ENCODE results near the gene TEKT3. TPM values are rescaled to one million over a fixed set of nuclear protein-coding genes. Genes with fewer than 3 reads are reported as not detected.

The TEKT3 gene
- total and polyA plus RNA-seq, 4 donors, result 1.9 to 3.0 (median 2.5) TPM; not detected in 1

DNA sequence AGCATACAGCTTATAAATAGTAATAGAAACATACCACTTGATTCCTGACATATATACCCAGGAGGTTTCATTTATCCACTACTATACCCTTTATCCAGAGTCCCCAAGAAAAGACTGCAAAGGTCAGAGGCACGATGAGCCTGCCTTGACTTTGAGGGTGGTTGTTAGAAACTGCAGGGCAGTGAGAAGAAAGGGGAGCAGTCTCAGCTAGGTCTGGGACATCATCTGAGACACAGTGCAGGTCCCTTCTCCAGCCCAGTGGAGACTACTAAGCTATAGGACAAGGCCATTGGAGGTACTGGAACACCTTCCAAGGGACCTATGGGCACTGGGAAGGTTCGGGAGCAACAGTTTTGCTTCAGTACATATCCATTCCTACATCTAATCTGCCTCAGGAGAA, 20.2 kb upstream of the TEKT3 start:
- WGBS, 2 donors, result 58 to 65% methylated on average over 2 of the region's 2 CpGs
- no peak overlapping the region for H3K4me3 ChIP-seq (ENCODE audit: low read length in 2 of 2)
- no peak overlapping the region for H3K27ac ChIP-seq (ENCODE audit: low read depth in 1 of 2, low read length in 2 of 2)
- intact Hi-C loops (cut with DNase I), result no loop called here
- DNase-seq, result no peak
- no peaks in the 10 kb centered on the region for H3K4me1 ChIP-seq (ENCODE audit: control insufficient read depth in 1 of 2, insufficient read depth in 2 of 2, low read length in 2 of 2)
- H3K36me3 ChIP-seq (ENCODE audit: control insufficient read depth in 1 of 2, insufficient read depth in 2 of 2, low read length in 1 of 2), result no peaks in the 10 kb centered on the region
- no peak for ATAC-seq (ENCODE audit: low FRiP score)
- H3K9me3 ChIP-seq (ENCODE audit: control insufficient read depth, low read length), result no peaks in the 10 kb centered on the region
- H3K27me3 ChIP-seq (ENCODE audit: control insufficient read depth in 1 of 2, insufficient read depth in 2 of 2, low read length in 1 of 2), result no peaks in the 10 kb centered on the region

DNA sequence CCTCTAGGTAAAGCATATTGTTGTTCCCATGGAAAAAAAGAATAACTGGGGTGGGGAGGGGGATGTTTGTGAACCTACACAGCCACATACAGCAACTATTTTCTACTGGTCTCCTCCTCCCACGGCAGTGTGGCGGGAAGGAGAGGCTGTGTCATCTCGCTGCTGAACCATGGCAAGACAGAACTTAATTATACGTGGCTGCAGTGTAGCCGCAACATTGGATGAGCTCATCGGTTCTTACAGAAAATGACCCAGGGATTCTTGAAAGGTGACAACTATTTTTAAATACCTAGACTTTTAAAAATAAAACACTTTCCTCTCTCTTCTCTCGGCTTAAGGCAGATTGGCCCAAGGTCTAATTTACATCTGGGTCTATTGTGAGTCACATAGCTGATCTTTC, 19.8 kb upstream of the TEKT3 start:
- intact Hi-C loops (cut with DNase I), result no loop called here

DNA sequence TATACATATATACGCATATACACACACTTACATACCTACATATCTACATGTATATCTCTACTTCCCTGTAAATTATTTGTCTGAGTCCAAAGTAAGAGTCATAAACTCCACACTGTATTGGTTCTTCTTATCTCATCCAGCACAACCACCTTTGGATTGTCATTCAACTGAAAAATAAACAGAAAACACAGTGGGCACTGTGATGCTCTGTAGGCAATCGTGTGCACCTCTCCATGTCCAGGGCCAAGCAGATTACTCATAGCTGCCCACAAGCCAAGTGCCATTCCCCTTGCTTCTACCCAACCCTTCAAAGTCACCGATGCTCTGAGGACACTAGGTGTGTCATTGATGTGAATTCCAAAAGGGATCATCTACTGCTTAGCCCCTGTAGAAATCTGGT, 12.9 kb upstream of the TEKT3 start:
- Histone ChIP-seq H3K9me3 (ENCODE audit: control insufficient read depth, low read length) (peaks cover 3% of the 10 kb centered on the region), H3K27ac (ENCODE audit: low read depth in 1 of 2, low read length in 2 of 2) (no peak overlapping the region), H3K27me3 (ENCODE audit: control insufficient read depth in 1 of 2, insufficient read depth in 2 of 2, low read length in 1 of 2) (no peaks in the 10 kb centered on the region), H3K36me3 (ENCODE audit: control insufficient read depth in 1 of 2, insufficient read depth in 2 of 2, low read length in 1 of 2) (no peaks in the 10 kb centered on the region), H3K4me3 (ENCODE audit: low read length in 2 of 2) (no peak overlapping the region), H3K4me1 (ENCODE audit: control insufficient read depth in 1 of 2, insufficient read depth in 2 of 2, low read length in 2 of 2) (no peaks in the 10 kb centered on the region)
- DNase-seq (no peak), ATAC-seq (ENCODE audit: low FRiP score) (no peak)
- whole genome bisulfite sequencing, 2 donors, result 92 to 93% methylated on average over 3 of the region's 3 CpGs
- intact Hi-C loops (cut with DNase I), result no loop called here

More for the DNA sequence above, 19.8 kb upstream of the TEKT3 start:
- no peaks in the 10 kb centered on the region for H3K36me3 ChIP-seq (ENCODE audit: control insufficient read depth in 1 of 2, insufficient read depth in 2 of 2, low read length in 1 of 2)
- H3K4me1 ChIP-seq (ENCODE audit: control insufficient read depth in 1 of 2, insufficient read depth in 2 of 2, low read length in 2 of 2), result no peaks in the 10 kb centered on the region
- WGBS, 2 donors, result 57 to 66% methylated on average over 7 of the region's 7 CpGs
- H3K27ac ChIP-seq (ENCODE audit: low read depth in 1 of 2, low read length in 2 of 2), result no peak overlapping the region
- H3K9me3 ChIP-seq (ENCODE audit: control insufficient read depth, low read length), result no peaks in the 10 kb centered on the region
- no peak for DNase-seq
- H3K4me3 ChIP-seq (ENCODE audit: low read length in 2 of 2), result no peak overlapping the region
- no peak for ATAC-seq (ENCODE audit: low FRiP score)
- H3K27me3 ChIP-seq (ENCODE audit: control insufficient read depth in 1 of 2, insufficient read depth in 2 of 2, low read length in 1 of 2), result no peaks in the 10 kb centered on the region

DNA sequence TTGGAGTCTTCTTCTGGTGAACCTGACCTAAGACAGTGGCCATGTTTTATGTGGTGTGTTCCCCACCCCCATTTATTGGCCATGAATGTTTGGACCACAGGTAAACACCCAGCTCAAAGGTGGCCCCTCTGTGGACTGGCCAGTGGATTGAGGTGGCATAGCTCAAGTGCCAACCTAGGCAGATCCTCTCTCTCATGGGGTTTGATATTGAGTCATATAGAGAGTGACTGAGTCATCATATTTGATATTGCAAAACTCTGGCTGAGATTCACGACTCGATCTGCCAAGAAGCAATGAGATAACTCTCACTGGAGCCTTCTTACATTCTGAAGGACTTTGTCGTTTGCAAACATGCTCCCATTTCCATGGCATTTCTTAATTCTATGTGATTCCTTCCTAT, 10.5 kb upstream of the TEKT3 start:
- peak; percentile 85 for ATAC-seq (ENCODE audit: low FRiP score)
- H3K27ac ChIP-seq (ENCODE audit: low read depth in 1 of 2, low read length in 2 of 2), result no peak overlapping the region
- intact Hi-C loops (cut with DNase I), result no loop called here
- H3K27me3 ChIP-seq (ENCODE audit: control insufficient read depth in 1 of 2, insufficient read depth in 2 of 2, low read length in 1 of 2), result no peaks in the 10 kb centered on the region
- H3K9me3 ChIP-seq (ENCODE audit: control insufficient read depth, low read length), result peaks cover 3% of the 10 kb centered on the region
- 24 to 36% methylated on average over 3 of the region's 3 CpGs for WGBS, 2 donors
- no peaks in the 10 kb centered on the region for H3K4me1 ChIP-seq (ENCODE audit: control insufficient read depth in 1 of 2, insufficient read depth in 2 of 2, low read length in 2 of 2)
- no peak for DNase-seq
- H3K4me3 ChIP-seq (ENCODE audit: low read length in 2 of 2), result no peak overlapping the region
- H3K36me3 ChIP-seq (ENCODE audit: control insufficient read depth in 1 of 2, insufficient read depth in 2 of 2, low read length in 1 of 2), result no peaks in the 10 kb centered on the region

DNA sequence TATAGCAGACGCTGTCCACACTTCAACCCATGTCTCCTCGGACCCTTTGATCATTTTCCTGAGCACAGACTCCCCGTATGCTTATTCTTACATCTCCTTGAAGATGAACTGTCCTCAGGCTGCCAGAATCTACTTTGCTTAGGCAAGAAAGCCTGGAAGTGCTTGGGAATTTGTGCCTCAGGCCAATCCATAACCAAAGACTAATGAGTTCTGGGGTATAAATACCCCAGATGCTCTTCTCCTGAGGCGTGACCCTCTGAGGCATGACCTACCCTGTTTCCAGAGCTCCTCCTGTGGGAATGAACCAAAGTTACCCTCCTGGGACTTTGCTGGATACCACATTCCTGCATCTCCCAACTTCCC, 10.1 kb upstream of the TEKT3 start:
- H3K27ac ChIP-seq (ENCODE audit: low read depth in 1 of 2, low read length in 2 of 2), result no peak overlapping the region
- DNase-seq (no peak), ATAC-seq (ENCODE audit: low FRiP score) (peak; percentile 56)
- no peaks in the 10 kb centered on the region for H3K4me1 ChIP-seq (ENCODE audit: control insufficient read depth in 1 of 2, insufficient read depth in 2 of 2, low read length in 2 of 2)
- intact Hi-C loops (cut with DNase I), result no loop called here
- H3K27me3 ChIP-seq (ENCODE audit: control insufficient read depth in 1 of 2, insufficient read depth in 2 of 2, low read length in 1 of 2), result no peaks in the 10 kb centered on the region
- WGBS, 2 donors, result 49 to 59% methylated on average over 4 of the region's 4 CpGs
- H3K4me3 ChIP-seq (ENCODE audit: low read length in 2 of 2), result no peak overlapping the region
- no peaks in the 10 kb centered on the region for H3K36me3 ChIP-seq (ENCODE audit: control insufficient read depth in 1 of 2, insufficient read depth in 2 of 2, low read length in 1 of 2)
- H3K9me3 ChIP-seq (ENCODE audit: control insufficient read depth, low read length), result peaks cover 3% of the 10 kb centered on the region

DNA sequence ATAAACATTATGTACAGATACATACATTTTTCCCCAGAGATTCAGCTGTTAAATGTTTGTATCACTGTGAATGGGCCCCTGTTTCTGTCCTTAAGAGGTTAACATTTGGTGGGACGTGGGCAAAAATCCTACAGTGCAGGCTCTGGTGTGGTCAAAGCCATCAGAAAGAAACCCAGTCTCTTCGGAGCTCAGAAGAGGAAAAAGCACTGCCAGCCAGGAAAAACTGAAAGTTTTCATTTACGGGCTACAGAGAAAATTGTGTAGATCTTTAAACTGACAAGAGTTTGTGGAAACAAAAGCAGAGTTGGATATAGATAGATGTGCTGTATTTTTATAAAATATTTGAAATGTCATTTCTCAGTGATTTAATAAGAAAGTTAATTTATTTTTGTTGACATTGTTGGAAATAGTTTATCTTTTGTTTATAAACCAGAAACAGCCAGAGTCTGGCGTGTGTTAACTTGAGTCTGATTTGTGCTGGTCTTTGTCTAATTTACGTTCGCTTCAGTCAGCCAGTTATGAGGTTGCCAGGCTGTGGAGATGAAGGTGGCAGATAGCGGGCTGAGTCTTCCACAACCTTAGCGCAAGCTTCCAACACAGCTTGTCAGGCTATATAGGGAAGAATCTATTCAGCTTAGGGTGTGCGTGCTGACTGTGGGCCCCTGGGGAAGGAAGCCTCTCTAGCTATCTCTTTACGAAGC, 9.5 kb upstream of the TEKT3 start:
- 11 to 15% methylated on average over 10 of the region's 10 CpGs for WGBS, 2 donors

DNA sequence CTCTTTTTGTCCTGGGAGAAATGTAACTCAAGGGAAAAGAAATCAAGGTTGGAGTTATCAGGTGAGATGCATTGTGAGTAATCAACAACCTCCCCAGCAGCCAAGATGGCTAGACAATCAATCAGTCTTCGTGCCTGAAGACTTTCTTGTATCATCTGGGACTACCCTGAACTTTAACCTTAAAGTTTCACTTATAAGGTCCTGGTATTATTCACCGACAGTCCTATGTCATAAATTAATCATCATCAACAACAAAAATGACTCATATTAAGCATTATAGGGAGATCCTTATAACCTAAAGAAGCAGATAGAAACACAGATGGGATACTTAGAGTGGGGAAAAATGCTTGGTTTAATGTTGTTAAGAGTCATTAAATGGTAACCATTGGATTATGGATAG, 7.7 kb upstream of the TEKT3 start:
- no peaks in the 10 kb centered on the region for H3K27me3 ChIP-seq (ENCODE audit: control insufficient read depth in 1 of 2, insufficient read depth in 2 of 2, low read length in 1 of 2)
- no peaks in the 10 kb centered on the region for H3K9me3 ChIP-seq (ENCODE audit: control insufficient read depth, low read length)
- no peak for DNase-seq
- H3K4me3 ChIP-seq (ENCODE audit: low read length in 2 of 2), result no peak overlapping the region
- WGBS, 2 donors, result 70 to 73% methylated on average over 2 of the region's 2 CpGs
- H3K27ac ChIP-seq (ENCODE audit: low read depth in 1 of 2, low read length in 2 of 2), result no peak overlapping the region
- no peaks in the 10 kb centered on the region for H3K4me1 ChIP-seq (ENCODE audit: control insufficient read depth in 1 of 2, insufficient read depth in 2 of 2, low read length in 2 of 2)
- intact Hi-C loops (cut with DNase I), result no loop called here
- no peak for ATAC-seq (ENCODE audit: low FRiP score)
- H3K36me3 ChIP-seq (ENCODE audit: control insufficient read depth in 1 of 2, insufficient read depth in 2 of 2, low read length in 1 of 2), result no peaks in the 10 kb centered on the region

More for the DNA sequence above, 9.5 kb upstream of the TEKT3 start:
- Histone ChIP-seq H3K36me3 (ENCODE audit: control insufficient read depth in 1 of 2, insufficient read depth in 2 of 2, low read length in 1 of 2) (no peaks in the 10 kb centered on the region), H3K27me3 (ENCODE audit: control insufficient read depth in 1 of 2, insufficient read depth in 2 of 2, low read length in 1 of 2) (no peaks in the 10 kb centered on the region), H3K4me1 (ENCODE audit: control insufficient read depth in 1 of 2, insufficient read depth in 2 of 2, low read length in 2 of 2) (no peaks in the 10 kb centered on the region), H3K9me3 (ENCODE audit: control insufficient read depth, low read length) (peaks cover 3% of the 10 kb centered on the region), H3K4me3 (ENCODE audit: low read length in 2 of 2) (no peak overlapping the region), H3K27ac (ENCODE audit: low read depth in 1 of 2, low read length in 2 of 2) (no peak overlapping the region)
- ATAC-seq (ENCODE audit: low FRiP score) (peak; percentile 51), DNase-seq (no peak)
- intact Hi-C loops (cut with DNase I), result no loop called here

DNA sequence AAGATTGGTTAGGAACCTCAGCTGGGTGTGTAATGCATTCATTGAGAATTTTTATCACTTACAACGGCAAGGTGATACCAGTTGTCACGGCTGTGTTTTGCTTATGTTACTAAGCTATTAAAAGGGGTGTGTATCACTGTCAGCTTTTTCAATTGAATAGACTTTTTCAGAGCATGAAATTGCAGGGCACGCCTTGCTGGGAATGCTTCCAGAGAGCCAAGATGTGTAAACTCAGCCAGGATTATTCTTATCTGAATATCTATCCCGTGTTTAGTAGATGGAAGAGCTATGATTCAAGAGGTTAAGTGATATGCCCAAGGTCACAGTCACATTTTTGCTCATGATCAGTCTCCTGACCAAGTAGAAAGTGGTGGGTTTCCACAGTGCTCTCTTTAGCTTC, 6.6 kb upstream of the TEKT3 start:
- no peak for DNase-seq
- ATAC-seq (ENCODE audit: low FRiP score), result no peak
- Histone ChIP-seq H3K4me3 (ENCODE audit: low read length in 2 of 2) (no peak overlapping the region), H3K27me3 (ENCODE audit: control insufficient read depth in 1 of 2, insufficient read depth in 2 of 2, low read length in 1 of 2) (no peaks in the 10 kb centered on the region), H3K36me3 (ENCODE audit: control insufficient read depth in 1 of 2, insufficient read depth in 2 of 2, low read length in 1 of 2) (no peaks in the 10 kb centered on the region), H3K9me3 (ENCODE audit: control insufficient read depth, low read length) (no peaks in the 10 kb centered on the region), H3K4me1 (ENCODE audit: control insufficient read depth in 1 of 2, insufficient read depth in 2 of 2, low read length in 2 of 2) (no peaks in the 10 kb centered on the region), H3K27ac (ENCODE audit: low read depth in 1 of 2, low read length in 2 of 2) (no peak overlapping the region)
- intact Hi-C loops (cut with DNase I), result no loop called here
- WGBS, 2 donors, result 39 to 49% methylated on average over 4 of the region's 4 CpGs

DNA sequence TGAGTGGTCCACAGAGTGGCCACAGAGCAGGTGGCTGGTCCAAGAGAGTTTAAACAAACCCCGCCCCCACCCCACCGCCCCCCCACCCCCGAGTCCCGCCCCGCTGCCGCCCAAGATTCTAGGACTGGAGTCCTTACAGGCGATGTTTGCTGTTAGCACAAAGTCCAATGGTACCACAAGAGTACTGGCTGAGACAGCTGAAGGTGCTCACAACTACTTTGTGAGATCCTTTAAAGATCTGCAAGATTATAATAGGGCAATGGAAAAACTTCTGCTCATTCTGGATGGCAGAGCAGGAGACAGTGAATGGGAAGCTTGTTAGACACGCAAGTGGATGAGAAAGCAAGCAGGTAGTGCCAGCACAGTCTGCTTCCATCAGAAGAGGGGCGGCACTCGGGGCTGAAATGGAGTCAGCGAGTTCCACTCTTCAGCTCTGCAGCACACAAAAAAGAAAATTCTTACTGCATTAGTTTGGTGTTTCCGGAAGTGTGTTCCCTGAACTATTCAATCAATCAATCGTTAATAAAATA, 4.7 kb upstream of the TEKT3 start:
- H3K27ac ChIP-seq (ENCODE audit: low read depth in 1 of 2, low read length in 2 of 2), result no peak overlapping the region
- no peaks in the 10 kb centered on the region for H3K9me3 ChIP-seq (ENCODE audit: control insufficient read depth, low read length)
- no peaks in the 10 kb centered on the region for H3K36me3 ChIP-seq (ENCODE audit: control insufficient read depth in 1 of 2, insufficient read depth in 2 of 2, low read length in 1 of 2)
- no peak overlapping the region for H3K4me3 ChIP-seq (ENCODE audit: low read length in 2 of 2)
- no peaks in the 10 kb centered on the region for H3K27me3 ChIP-seq (ENCODE audit: control insufficient read depth in 1 of 2, insufficient read depth in 2 of 2, low read length in 1 of 2)
- peaks cover 0 to 3% of the 10 kb centered on the region in 2 donors for H3K4me1 ChIP-seq (ENCODE audit: control insufficient read depth in 1 of 2, insufficient read depth in 2 of 2, low read length in 2 of 2)
- ATAC-seq (ENCODE audit: low FRiP score), result no peak
- no peak for DNase-seq
- intact Hi-C loops (cut with DNase I), result no loop called here
- 67 to 76% methylated on average over 13 of the region's 13 CpGs for WGBS, 2 donors
